GM18873 (cell line): ENCODE measurements around the gene SLX4.

Source experiments
- ATAC-seq: cut with Tn5 transposase; IDR thresholded peaks from one replicate; pipeline ENCODE4 v1.9.1; 2021; ENCODE audit warnings: mild to moderate bottlenecking, moderate library complexity, moderate number of reproducible peaks; ENCODE audit not compliant: unreplicated experiment, low FRiP score

Gene SLX4

DNA sequence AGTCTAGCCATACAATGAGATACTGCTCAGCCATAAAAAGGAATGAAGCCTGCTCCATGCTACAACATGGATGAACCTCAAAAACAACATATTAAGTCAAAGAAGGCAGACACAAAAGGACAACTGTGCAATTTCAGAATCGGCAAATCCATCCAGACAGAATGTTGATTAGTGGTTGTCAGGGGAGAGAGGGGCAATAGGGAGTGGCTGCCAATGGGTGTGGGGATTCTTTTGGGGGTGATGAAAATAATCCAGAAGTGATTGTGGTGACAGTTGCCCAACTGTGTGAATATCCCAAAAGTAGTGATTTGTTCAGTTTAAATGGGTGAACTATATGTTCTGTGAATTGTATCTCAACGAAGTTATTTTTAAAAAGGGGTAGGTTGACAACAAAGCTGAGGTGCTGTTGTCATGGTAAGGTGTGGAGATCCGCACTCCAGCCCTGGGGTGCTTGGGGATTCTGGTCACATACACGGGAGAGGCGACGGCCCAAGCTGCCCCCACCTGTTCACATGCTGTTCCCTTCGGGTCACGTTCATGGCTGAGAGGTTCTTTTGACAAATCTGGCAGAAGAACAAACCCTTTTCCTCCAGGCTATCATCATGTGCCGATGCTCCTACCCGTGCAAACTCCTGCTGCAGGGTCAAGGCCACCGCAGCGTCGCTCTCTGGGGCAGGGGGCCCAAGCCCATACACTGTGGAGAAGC lies 9.6 kb downstream of the SLX4 start:
- ATAC-seq, result no peak

DNA sequence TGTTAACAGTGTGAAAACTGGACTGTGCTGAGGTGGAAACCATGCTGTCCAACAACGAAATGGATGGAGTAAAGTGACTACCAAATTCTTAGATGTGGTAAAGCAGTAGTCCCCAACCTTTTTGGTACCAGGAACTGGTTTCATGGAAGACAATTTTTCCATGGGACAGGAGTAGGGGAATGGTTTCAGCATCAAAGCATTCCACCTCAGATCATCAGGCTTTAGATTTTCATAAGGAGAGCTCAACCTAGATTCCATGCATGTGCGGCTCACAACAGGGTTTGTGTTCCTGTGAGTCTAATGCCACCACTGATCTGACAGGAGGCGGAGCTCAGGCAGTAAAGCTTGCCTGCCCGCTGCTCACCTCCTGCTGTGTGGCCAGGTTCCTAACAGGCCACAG lies 11.5 kb downstream of the SLX4 start:
- ATAC-seq, result no peak

DNA sequence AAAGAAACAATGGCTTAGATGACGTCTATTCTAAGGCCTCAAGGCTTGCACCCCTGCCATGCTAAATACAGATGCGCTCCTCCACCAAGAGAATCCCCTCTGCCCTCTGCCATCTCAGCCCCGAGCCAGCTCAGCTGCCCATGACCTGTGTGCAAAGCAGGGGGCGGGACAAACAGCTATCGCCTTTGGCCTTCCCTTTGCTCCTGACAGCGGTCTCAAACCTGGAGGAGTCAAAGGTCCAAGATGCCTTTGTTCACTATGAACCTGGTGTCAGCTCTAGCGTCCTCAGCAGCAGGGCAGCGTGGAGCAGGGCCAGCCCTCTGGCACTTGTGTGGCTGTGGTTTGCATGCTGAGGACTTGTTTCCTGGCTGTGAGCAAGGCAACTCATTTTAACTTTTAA lies 12.3 kb downstream of the SLX4 start:
- ATAC-seq, result no peak

DNA sequence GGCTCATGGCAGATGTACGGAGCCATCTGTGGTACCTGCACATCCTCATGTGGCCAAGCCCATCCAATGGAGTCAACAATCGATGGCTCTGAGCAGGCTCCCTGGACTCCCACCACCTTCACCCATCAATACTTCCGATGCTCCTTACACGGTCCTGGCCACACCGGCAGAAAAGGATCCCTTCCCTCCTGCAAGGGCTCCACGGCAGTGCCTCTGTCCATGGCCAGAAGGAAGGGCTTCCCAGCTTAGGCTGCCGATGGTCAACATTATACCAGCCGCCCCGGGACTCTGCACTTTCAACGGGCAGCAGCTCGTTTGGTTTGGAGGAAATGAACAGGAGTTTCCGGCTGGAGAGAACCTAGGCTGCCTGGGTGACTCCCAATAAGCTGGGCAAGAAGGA lies 13.2 kb downstream of the SLX4 start:
- no peak for ATAC-seq

DNA sequence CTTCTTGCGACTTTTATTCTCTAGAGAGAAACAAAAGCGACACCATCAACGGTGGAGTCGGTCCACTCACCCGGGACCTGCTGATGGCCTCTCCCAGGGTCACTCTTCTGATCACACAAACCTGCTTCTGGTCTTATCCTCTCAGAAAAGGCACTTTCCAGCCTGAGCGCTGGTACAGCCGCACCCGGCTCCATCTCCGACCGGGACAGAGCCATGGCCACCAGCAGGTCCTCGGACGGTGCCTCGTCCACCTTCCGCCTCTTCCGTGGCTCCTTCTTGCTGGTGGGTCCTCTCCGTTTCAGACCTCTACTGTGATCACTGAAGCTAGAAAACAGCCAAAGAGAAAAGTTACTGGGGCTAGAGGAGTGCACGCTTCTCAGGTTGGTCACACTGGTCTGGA lies 13.7 kb downstream of the SLX4 start:
- no peak for ATAC-seq

DNA sequence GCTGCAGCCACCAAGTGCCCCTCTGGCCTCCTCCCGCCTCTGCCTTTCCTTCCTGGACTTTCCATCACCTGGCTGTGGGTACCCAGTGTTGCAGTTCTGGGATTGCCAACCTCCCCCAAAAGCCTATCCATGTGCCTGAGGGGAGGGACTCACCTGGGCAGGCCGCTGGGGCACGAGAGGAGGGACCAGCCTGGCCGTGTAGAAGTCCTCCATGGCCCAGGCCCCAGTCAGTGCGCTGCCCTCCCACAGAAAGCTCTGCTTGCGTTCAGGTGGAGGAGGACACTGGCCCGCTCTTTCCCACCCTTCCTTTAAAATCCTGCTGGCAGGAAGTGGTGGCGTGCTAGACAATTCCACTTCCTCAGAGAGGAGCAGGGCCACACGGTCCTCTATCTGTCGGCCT lies 14.2 kb downstream of the SLX4 start:
- ATAC-seq, result no peak

DNA sequence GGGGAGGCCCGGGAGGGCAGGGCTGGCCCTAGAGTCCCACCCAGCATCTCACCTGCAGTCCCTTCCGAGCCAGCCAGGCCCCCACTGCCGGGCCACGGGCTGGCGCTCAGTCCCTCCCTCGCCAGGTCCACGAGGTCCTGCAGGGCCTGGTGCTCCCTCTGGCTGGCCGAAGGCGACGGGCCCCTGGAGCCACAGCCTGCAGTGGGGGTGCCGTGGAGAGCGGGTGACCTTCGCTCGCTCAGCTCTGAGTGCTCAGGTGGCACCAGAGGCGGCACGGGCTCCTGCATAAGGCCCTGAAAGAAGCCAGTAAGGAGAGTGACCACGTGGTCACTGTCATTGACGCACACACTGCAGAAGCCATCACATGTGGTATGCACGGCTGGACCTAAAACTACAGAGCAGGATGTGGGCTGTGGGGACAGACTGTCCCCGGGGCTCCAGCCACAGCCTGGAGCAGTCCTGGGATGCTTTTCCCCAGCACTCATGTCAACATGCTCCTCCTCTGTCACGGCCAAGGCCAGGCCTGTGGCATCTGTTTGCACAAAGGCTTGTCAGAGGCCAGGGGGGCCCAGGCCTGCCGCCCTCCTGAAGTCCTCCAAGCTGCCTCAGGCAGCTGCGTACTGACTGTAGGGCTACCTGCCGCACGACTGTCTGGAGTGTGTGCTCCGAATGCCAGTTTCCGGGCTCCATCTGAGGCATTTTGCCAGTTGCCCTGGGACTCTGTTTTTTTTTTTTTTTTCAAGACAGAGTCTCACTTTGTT lies 15.1 kb downstream of the SLX4 start:
- ATAC-seq, result no peak

DNA sequence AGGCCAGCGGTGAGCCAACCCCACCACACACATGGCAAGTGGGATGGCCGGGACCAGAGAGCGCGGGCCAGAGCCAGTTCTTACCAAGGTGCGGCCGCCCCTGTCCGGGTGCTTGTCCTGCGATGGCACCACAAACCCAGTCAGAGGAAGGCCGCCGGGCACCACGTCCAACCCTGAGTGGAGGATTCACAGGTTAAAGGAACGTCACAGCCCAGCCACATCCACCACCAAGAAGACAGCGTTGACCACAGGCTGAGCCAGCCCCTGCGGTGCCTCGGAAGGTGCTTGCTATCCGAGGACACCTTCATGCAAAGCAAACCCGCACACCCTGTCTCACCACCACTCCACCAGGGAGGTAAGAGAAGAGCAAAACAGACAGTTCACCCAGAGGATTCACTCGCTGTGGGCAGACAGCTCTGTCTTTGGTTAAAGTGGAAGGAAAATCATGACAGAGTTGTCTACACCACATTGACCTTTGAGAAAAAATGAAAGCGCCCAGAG lies 15.8 kb downstream of the SLX4 start:
- ATAC-seq, result no peak

DNA sequence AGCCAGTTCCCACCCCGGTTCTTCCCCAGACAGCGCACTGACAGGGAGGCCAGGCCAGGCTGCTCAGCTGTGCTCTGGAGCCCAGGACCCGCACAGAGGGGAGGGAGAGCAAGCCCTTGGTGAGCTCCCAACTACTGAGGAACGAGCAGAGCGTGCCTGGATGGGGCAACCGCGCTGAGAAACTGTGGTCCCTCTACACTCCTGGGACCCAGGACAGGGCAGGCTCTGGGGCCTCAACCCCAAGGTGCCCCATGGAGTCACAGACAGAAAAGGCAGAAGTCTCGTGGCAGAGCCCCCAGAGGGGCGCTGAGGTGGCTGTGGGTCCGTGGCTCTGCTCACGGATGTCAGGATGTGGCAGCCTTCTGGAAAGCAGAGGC lies 16.3 kb downstream of the SLX4 start:
- no peak for ATAC-seq

DNA sequence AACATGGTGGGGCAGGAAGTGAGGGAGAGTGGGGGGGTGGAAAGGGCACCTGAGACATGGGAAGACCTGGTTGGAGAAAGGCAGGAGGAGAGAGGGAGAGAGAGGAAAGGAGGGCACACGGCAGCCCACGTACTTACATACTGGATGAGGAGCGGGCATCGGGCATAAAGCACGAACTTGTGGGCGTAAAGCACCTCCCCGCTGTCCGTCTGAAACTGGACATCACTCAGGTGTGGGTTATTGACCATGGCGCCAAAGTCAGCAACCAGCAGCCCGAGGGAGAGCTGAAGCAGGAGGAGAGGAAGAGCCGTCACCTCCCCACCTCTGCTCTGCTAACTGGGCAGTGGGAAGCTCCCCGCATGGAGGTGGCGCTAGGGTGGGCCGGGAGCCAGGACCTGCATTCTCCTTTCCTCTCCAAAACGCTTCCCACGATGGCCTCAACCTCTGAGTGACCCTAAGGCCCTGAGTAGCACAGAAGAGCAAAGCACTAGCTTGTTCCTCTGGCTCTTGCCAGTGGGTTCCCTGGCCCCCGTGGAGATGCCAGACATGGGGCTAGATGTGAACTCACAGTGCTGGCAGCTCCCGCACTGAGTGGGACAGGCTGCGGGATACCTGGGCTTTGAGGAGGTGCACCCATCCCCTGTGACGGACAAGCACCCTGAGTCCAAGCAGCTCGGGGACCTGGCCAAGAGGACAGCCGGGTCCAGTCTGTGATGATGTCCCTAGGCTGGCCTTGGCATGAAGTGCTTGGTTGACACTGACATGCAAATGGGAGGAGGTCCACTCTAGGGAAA lies 16.9 kb downstream of the SLX4 start:
- no peak for ATAC-seq

DNA sequence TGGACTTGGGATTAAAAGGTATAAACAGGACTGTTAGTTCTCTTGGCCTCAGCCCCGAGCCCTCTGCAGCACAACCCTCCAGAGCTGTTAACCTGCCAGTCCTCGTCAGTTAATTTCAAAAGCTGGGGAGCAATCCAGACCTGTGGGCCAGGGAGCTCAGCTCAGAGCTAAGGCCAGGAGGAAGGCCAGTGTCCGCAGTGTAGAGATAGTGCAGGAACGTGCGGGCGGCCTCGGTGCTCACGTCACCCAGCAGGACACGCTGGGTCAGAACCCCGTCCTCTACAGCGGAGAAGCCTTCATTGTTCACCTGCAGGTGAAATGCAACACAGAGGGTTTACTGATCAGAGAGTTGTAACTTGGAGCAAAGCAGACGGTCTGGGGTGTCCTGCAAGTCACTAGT lies 18.8 kb downstream of the SLX4 start:
- no peak for ATAC-seq

DNA sequence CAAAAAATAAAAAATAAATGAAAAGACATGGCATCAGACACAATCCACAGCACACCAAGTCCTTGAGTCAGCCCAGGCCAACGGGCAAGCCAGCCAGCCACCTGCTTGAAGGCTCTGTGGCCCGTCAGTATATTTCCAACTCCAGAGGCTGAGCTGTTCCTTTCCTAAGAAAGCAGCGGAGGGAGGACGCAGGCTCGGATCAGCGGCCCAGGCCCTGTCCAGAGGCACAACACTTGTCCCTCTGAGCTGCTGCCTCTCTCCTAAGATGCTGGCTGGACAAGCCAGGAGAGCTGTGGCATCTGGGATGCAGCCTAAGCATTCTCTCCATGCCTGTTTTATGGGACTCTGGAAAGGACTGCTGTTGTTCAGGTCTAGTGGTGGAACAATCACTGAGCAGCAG lies 19.4 kb downstream of the SLX4 start:
- no peak for ATAC-seq

DNA sequence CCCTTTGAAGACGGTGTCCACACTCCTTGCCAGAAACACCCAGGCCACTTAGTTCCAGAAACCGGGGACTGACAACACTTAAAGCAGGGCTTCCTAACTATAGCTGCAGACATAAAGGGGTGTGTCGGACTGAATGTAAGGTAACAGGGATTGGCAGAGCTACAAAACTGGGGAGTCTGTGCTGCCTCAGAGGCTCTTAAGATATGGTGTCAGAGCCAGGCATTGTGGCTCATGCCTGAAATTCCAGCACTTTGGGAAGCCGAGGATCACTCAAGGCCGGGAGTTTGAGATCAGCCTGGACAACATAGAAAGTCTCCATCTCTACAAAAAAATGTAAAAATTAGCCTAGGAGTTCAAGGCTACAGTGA lies 20.0 kb downstream of the SLX4 start:
- ATAC-seq, result no peak

DNA sequence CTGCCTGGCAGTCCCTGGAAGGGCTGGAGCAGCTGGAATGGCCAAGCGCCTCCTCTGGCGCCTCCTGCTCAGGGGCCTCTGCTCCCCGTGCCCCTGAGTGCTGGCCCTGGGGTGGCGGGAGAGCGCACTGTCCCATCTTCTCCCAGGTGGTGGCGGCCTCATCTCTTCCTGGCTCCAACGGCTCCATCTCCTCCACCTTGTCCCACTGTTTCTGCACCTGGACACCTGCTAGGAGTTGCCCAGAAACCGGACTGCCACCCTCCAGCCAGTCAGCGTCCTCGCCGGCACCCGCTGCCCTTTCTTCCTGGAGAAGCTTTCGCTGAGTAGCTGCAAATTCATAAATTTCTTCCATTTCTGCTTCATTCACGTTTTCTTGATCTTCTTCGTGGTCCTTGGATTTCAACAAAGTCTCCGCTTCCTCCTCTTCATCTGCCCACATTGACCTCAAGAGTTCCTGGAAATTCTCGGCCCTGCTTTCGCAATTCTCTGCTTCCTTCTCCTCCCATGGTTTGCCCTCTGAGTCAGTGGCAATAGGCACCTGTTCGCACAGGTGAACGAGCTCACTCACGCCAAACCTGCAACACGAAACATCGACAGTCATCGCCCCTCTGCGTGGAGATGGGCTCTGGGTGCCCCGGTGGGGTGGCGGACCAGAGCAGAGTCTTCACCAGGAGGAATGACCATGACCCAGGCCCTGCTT lies 20.5 kb downstream of the SLX4 start:
- no peak for ATAC-seq

DNA sequence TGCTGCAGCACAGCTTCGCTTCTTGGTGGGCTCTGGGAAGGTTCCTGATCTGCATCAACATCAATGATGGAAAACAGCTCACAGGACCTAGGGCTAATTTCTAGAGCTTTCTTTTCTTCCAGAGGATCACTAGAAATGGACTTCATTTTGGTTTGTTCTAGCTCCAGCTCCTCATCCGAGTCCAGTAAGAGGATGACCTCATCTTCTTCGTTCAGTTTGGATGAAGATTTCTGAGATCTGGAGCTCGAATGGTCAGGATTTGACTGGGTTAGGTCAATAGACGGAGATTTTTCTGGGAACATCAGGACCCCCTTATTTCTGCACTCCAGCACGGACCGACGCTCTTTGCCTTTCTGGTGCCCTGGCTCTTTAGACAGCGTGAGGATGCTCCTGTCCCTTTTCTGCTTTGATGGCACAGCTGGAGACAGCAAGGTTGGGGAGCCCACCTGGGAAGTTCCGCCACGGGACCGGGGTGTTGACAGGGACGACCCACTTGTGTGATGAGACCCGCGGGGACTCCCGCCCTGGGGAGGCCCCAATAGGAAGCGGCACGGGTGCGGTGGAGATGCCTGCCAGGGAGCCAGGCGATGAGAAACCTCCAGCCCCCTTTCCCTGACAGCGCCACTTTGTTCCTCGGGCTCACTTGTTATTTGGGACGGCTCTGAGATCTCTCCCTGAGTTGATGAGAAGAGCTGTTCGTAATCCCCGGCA lies 21.3 kb downstream of the SLX4 start:
- no peak for ATAC-seq

DNA sequence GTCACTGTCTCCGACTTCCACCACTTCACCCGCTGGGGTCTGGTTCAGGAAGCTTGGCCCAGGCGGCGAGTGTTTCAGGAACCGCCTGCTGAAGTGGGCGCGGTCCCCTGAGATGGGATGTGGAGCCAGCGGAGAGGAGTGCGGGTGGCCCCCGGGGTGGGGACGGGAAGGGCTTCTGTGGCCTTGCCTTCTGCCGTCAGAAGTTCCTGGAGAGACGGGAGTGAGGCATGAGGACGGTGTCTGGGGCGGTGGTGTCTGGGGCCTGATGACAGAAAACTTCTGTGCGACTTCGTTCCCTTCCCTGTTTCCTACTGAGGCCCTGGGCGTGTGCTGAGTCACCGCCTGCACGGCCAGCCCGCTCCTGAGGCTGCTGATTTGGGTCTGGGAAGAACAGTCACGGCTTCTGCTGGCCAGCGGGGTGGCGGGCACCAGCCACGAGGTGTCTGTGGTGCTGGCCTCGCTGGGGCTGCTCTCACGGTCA lies 21.9 kb downstream of the SLX4 start:
- ATAC-seq, result no peak

DNA sequence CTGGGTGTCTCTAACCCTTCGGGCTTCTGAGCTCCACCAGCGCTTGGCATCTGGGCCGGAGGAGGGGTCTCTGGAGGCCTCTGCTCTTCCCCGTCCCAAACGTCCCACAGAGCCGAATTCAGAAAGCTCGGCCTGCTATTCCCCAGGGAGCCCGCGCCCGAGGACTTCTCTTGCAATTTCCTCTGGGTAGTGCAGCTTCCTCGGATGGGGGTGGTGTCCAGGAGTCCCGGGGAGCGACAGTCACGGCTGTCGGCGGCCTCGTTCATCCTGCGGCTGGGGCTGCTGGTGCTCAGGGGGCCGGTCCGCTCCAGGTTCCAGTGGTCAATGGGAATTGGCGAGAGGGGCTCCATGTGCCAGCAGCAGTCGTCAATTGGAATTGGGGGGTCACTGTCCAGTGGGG lies 22.4 kb downstream of the SLX4 start:
- ATAC-seq, result no peak

DNA sequence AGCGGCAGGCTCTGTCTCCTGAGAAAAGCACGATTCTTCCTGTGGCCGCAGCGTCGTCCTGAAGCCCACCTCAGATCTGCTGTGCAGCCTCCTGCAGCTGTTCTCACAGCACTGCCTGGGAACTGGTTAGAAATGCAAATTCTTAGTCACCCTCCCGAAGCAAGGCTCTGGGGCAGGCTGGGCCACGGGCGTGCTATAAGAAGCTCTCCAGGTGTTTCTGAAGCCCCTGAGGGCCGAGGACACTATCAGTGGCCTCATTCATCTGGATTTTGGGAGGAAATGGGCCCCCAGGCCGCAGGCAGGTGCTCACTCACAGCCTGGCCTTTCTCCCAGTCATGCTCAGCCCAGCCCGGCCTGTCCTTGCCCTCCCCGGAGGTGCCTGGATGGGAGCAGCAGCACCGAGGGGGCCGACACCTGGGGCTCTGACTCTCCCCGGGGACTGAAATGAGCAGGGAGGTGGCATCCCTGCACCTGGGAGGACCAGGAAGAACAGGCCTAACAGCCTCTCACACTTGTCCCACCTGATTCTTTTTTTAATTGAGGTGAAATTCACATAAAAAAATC lies 23.8 kb downstream of the SLX4 start:
- no peak for ATAC-seq

DNA sequence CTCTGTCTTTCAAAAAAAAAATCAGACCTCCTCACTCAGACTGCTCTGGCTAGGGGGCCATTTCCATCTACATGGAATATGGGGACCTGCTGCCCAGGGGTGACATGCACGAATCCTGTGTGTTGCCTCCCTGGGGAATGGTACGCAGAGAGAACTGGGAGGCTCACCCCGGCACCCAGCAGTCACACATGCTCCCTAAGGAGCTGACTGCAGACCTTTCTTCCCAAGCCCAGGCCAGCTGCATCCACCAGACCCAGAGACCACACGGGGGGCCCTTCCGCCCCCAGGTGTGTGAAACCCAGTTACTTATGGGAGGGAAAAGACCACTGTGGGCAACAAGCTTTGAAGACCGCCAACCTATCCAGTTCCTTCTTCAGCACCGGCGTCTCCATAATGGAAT lies 27.0 kb downstream of the SLX4 start:
- no peak for ATAC-seq
